ENCODE measurements around the gene STPG1. TPM values are rescaled to one million over a fixed set of nuclear protein-coding genes. Genes with fewer than 3 reads are reported as not detected.

Gene STPG1
- total RNA-seq, 2 donors from 2014 or later, result 2.0 to 3.6 TPM

DNA sequence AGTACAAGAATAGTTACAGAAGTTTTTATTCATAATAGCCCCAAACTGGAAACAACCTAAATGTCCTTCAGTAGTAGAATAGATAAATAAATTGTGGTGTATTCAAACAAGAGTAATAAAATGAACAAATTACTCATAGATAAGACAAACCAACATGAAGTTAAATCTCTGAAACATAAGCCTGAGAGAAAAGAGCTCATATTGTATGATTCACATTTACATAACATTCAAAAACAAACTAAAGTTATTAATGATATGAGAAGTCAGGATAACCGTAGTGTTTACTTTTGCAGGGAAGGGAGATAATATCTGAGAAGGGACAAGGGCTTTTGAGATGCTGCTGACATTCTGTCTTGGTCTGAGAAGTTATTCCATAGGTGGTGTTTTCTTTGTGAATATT lies 13.5 kb downstream of the STPG1 start:
- Histone ChIP-seq H3K4me1 (no peaks in the 10 kb centered on the region), H3K36me3 (peaks cover 5% of the 10 kb centered on the region), H3K9me3 (no peaks in the 10 kb centered on the region), H3K27ac (no peak overlapping the region), H3K4me3 (no peak overlapping the region), H3K27me3 (no peaks in the 10 kb centered on the region)
- no peak for DNase-seq (ENCODE audit: low spot score)
- TF ChIP-seq CTCF (IDR thresholded peaks at IDR 0.05), result no peak

- Histone ChIP-seq H3K27ac (no peak overlapping the region), H3K27me3 (no peaks in the 10 kb centered on the region), H3K36me3 (no peaks in the 10 kb centered on the region), H3K4me1 (peaks cover 0 to 16% of the 10 kb centered on the region in 2 donors), H3K4me3 (no peak overlapping the region), H3K9me3 (no peaks in the 10 kb centered on the region)
- DNase-seq (ENCODE audit: low spot score), result peak; percentile 51
- TF ChIP-seq CTCF (IDR thresholded peaks at IDR 0.05), result no peak
Observed at GRCh38 chr1:24393892-24394291, 19.7 kb downstream of the STPG1 start.

GRCh38 chr1:24392982-24393650 lies 20.5 kb downstream of the STPG1 start:
- Histone ChIP-seq H3K9me3 (no peaks in the 10 kb centered on the region), H3K4me3 (no peak overlapping the region), H3K4me1 (peaks cover 0 to 16% of the 10 kb centered on the region in 2 donors), H3K27me3 (no peaks in the 10 kb centered on the region), H3K27ac (peak overlapping the region in 1 of 2 donors; percentile 78), H3K36me3 (no peaks in the 10 kb centered on the region)
- peak; percentile 21 for DNase-seq (ENCODE audit: low spot score)
- TF ChIP-seq CTCF (IDR thresholded peaks at IDR 0.05), result no peak

DNA sequence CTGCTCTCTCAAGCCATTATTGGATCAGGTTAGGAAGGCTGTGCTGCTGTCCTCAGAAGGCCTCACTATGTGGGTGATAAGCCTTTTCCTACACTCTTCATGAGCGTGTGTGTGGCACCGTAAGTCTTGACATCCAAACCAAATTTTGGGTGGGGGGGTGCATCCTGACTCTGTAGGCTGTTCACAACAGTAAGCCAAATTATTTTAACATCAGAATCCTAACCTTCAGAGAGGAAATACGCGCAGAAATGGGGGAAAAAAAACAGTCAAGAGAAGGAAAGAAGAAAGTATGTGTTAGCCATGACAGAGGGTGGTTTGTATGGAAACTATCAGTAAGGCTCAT lies 21.0 kb downstream of the STPG1 start:
- H3K9me3 ChIP-seq, result no peaks in the 10 kb centered on the region
- no peaks in the 10 kb centered on the region for H3K27me3 ChIP-seq
- peak in 1 of 2 donors; percentile 9 for TF ChIP-seq CTCF (IDR thresholded peaks at IDR 0.05)
- H3K27ac ChIP-seq, result peak overlapping the region; percentile 75 to 78
- no peaks in the 10 kb centered on the region for H3K36me3 ChIP-seq
- H3K4me3 ChIP-seq, result no peak overlapping the region
- peaks cover 0 to 16% of the 10 kb centered on the region in 2 donors for H3K4me1 ChIP-seq
- DNase-seq (ENCODE audit: low spot score), result no peak

- peak; percentile 70 for DNase-seq (ENCODE audit: low spot score)
- TF ChIP-seq CTCF (IDR thresholded peaks at IDR 0.05), result peak; percentile 72 to 87
Observed at GRCh38 chr1:24391882-24392603, 21.5 kb downstream of the STPG1 start.

More at GRCh38 chr1:24391882-24392603, 21.5 kb downstream of the STPG1 start:
- no peaks in the 10 kb centered on the region for H3K36me3 ChIP-seq
- peak overlapping the region in 1 of 2 donors; percentile 20 for H3K4me3 ChIP-seq
- peak overlapping the region; percentile 75 to 78 for H3K27ac ChIP-seq
- no peaks in the 10 kb centered on the region for H3K9me3 ChIP-seq
- H3K4me1 ChIP-seq, result peaks cover 0 to 16% of the 10 kb centered on the region in 2 donors
- no peaks in the 10 kb centered on the region for H3K27me3 ChIP-seq

Measured in right atrium auricular region (tissue), 2 donors.